Glutamatergic neuron (in vitro differentiated cells): ENCODE measurements around the gene STAT6. TPM values are rescaled to one million over a fixed set of nuclear protein-coding genes. Genes with fewer than 3 reads are reported as not detected.
"Not testable (repeated sequence)": the region's sequence is repeated elsewhere in the genome, so short reads cannot be mapped to it uniquely, and the experiment has no call there.

ENCODE experiments used
- DNase-seq: peaks from one replicate; pipeline ENCODE4 v3.0.0; 2022
- H3K27ac Mint-ChIP-seq: one replicate; pipeline ENCODE4 v1.8.0; 2020; ENCODE audit warnings: mild to moderate bottlenecking, mixed read lengths, inconsistent platforms; ENCODE audit not compliant: unreplicated experiment
- H3K27me3 Mint-ChIP-seq: one replicate; pipeline ENCODE4 v1.8.0; 2020; ENCODE audit warnings: mild to moderate bottlenecking, moderate library complexity, mixed read lengths, inconsistent platforms; ENCODE audit not compliant: unreplicated experiment
- H3K36me3 Mint-ChIP-seq: one replicate; pipeline ENCODE4 v1.8.0; 2020; ENCODE audit warnings: mild to moderate bottlenecking, mixed read lengths, inconsistent platforms; ENCODE audit not compliant: unreplicated experiment
- H3K4me1 Mint-ChIP-seq: one replicate; pipeline ENCODE4 v1.8.0; 2020; ENCODE audit warnings: mild to moderate bottlenecking, low read depth, mixed read lengths, inconsistent platforms; ENCODE audit not compliant: unreplicated experiment
- H3K4me3 Mint-ChIP-seq: one replicate; pipeline ENCODE4 v1.8.0; 2020; ENCODE audit warnings: mild to moderate bottlenecking, mixed read lengths, inconsistent platforms; ENCODE audit not compliant: unreplicated experiment
- H3K9me3 Mint-ChIP-seq: one replicate; pipeline ENCODE4 v1.8.0; 2020; ENCODE audit warnings: mild to moderate bottlenecking, moderate library complexity, mixed read lengths, inconsistent platforms; ENCODE audit not compliant: unreplicated experiment
- CTCF ChIP-seq: fragments of 200-600 bp; sonication (generic); IDR thresholded peaks from one replicate; pipeline ENCODE4 v1.5.0; 2021; ENCODE audit not compliant: partially characterized antibody, unreplicated experiment
- total RNA-seq: library from RNA; stranded (reverse); fragmentation: NEBNext Ultra II Directional; extraction: Animal tissue kit (Norgen Biotek cat#: 25700); gene quantifications from one replicate; pipeline ENCODE4 v1.2.1, GENCODE V29; 2021; ENCODE audit not compliant: unreplicated experiment

Gene STAT6
- total RNA-seq, 1 donor from 2014 or later = 34.4 TPM

- H3K27me3 Mint-ChIP-seq = peaks cover 4% of the 10 kb centered on the region
- H3K36me3 Mint-ChIP-seq = no peaks in the 10 kb centered on the region
- H3K9me3 Mint-ChIP-seq = peaks cover 5% of the 10 kb centered on the region
- peak; percentile 73 for DNase-seq
- H3K27ac Mint-ChIP-seq = peak overlapping the region; percentile 79
- no peak for TF ChIP-seq CTCF
- H3K4me3 Mint-ChIP-seq = peak overlapping the region; percentile 92
- peaks cover 20% of the 10 kb centered on the region for H3K4me1 Mint-ChIP-seq
Measured at GRCh38 chr12:57127101-57127725, 16.1 kb upstream of the STAT6 start.

- peak overlapping the region; percentile 92 for H3K4me3 Mint-ChIP-seq
- peaks cover 16% of the 10 kb centered on the region for H3K4me1 Mint-ChIP-seq
- H3K27ac Mint-ChIP-seq = no peak overlapping the region
- no peak for TF ChIP-seq CTCF
- H3K27me3 Mint-ChIP-seq = peaks cover 4% of the 10 kb centered on the region
- H3K36me3 Mint-ChIP-seq = no peaks in the 10 kb centered on the region
- peaks cover 5% of the 10 kb centered on the region for H3K9me3 Mint-ChIP-seq
- no peak for DNase-seq
Measured at GRCh38 chr12:57126561-57126960, 15.4 kb upstream of the STAT6 start.

GRCh38 chr12:57126061-57126460, 14.9 kb upstream of the STAT6 start:
- no peak for TF ChIP-seq CTCF
- peaks cover 4% of the 10 kb centered on the region for H3K27me3 Mint-ChIP-seq
- H3K9me3 Mint-ChIP-seq = peaks cover 5% of the 10 kb centered on the region
- DNase-seq = no peak
- no peaks in the 10 kb centered on the region for H3K36me3 Mint-ChIP-seq
- no peak overlapping the region for H3K4me3 Mint-ChIP-seq
- H3K4me1 Mint-ChIP-seq = peaks cover 12% of the 10 kb centered on the region
- H3K27ac Mint-ChIP-seq = no peak overlapping the region

GRCh38 chr12:57124261-57124877, 13.2 kb upstream of the STAT6 start:
- no peak overlapping the region for H3K27ac Mint-ChIP-seq
- TF ChIP-seq CTCF = peak; percentile 95
- peaks cover 1% of the 10 kb centered on the region for H3K36me3 Mint-ChIP-seq
- DNase-seq = peak; percentile 80
- H3K9me3 Mint-ChIP-seq = peaks cover 5% of the 10 kb centered on the region
- peaks cover 4% of the 10 kb centered on the region for H3K4me1 Mint-ChIP-seq
- peak overlapping the region; percentile 6 for H3K4me3 Mint-ChIP-seq
- H3K27me3 Mint-ChIP-seq = peaks cover 6% of the 10 kb centered on the region

GRCh38 chr12:57123813-57124212, 12.7 kb upstream of the STAT6 start:
- H3K27me3 Mint-ChIP-seq = peaks cover 6% of the 10 kb centered on the region
- H3K4me1 Mint-ChIP-seq = peaks cover 4% of the 10 kb centered on the region
- no peak for TF ChIP-seq CTCF

GRCh38 chr12:57120718-57121117, 9.6 kb upstream of the STAT6 start:
- H3K4me1 Mint-ChIP-seq, H3K4me3 Mint-ChIP-seq, H3K36me3 Mint-ChIP-seq, H3K27ac Mint-ChIP-seq, H3K9me3 Mint-ChIP-seq, H3K27me3 Mint-ChIP-seq, DNase-seq: not testable (repeated sequence)

More at GRCh38 chr12:57123813-57124212, 12.7 kb upstream of the STAT6 start:
- no peak overlapping the region for H3K27ac Mint-ChIP-seq
- H3K9me3 Mint-ChIP-seq = peaks cover 5% of the 10 kb centered on the region
- no peak overlapping the region for H3K4me3 Mint-ChIP-seq
- no peak for DNase-seq
- peaks cover 6% of the 10 kb centered on the region for H3K36me3 Mint-ChIP-seq
